ENCODE data around the gene TSPAN12.

GRCh38 chr7:120741371-120742042 lies 116.4 kb downstream of the TSPAN12 start:
- no peak for TF ChIP-seq CTCF (IDR thresholded peaks at IDR 0.05)
- TF ChIP-seq EZH2 (IDR thresholded peaks at IDR 0.05; ENCODE audit: borderline replicate concordance, insufficient read depth, low read depth, low read length, poor library complexity, severe bottlenecking): no peak
